Measurements from ENCODE around the gene NTM.
"Not testable (repeated sequence)": the region's sequence is repeated elsewhere in the genome, so short reads cannot be mapped to it uniquely, and the experiment has no call there.

NTM gene

GRCh38 chr11:131370090-131370751 is at the start of gene NTM:
TSS of gene NTM (plus strand) at chr11:131370615.
- FAIRE-seq = no peak

- no peak for FAIRE-seq
Observed at GRCh38 chr11:131324921-131325570, 45.4 kb upstream of the NTM start.

- FAIRE-seq = no peak
Observed at GRCh38 chr11:131326829-131327228, 43.6 kb upstream of the NTM start.

- FAIRE-seq = no peak
Observed at GRCh38 chr11:131327421-131327820, 43.0 kb upstream of the NTM start.

GRCh38 chr11:131328843-131329242 is 41.6 kb upstream of the NTM start:
- no peak for FAIRE-seq

- FAIRE-seq = no peak
Observed at GRCh38 chr11:131331010-131331409, 39.4 kb upstream of the NTM start.

GRCh38 chr11:131331546-131331945 is 38.9 kb upstream of the NTM start:
- FAIRE-seq = no peak

- FAIRE-seq = no peak
Observed at GRCh38 chr11:131334601-131335000, 35.8 kb upstream of the NTM start.

GRCh38 chr11:131341900-131342299 is 28.5 kb upstream of the NTM start:
- not testable (repeated sequence) for FAIRE-seq

- not testable (repeated sequence) for FAIRE-seq
Observed at GRCh38 chr11:131342442-131342841, 28.0 kb upstream of the NTM start.

GRCh38 chr11:131345406-131345805 is 25.0 kb upstream of the NTM start:
- FAIRE-seq = no peak

- FAIRE-seq = no peak
Observed at GRCh38 chr11:131349368-131350086, 20.9 kb upstream of the NTM start.

- FAIRE-seq = no peak
Observed at GRCh38 chr11:131350872-131351271, 19.5 kb upstream of the NTM start.

GRCh38 chr11:131351848-131352247 is 18.6 kb upstream of the NTM start:
- FAIRE-seq = no peak

GRCh38 chr11:131353766-131354165 is 16.6 kb upstream of the NTM start:
- no peak for FAIRE-seq

GRCh38 chr11:131354251-131354701 is 16.1 kb upstream of the NTM start:
- FAIRE-seq = no peak

- no peak for FAIRE-seq
Observed at GRCh38 chr11:131356206-131356605, 14.2 kb upstream of the NTM start.

- FAIRE-seq = no peak
Observed at GRCh38 chr11:131365329-131365930, 5.0 kb upstream of the NTM start.

- no peak for FAIRE-seq
Observed at GRCh38 chr11:131370901-131371790, 731 bp downstream of the NTM start.

GRCh38 chr11:131371791-131372104 is 1.3 kb downstream of the NTM start:
- no peak for FAIRE-seq

GRCh38 chr11:131372234-131372962 is 2.0 kb downstream of the NTM start:
- FAIRE-seq = no peak
